ENCODE measurements around the gene SETDB1.
A peak's percentile ranks its signal among the peaks of the same experiment; 100 is the strongest.

Gene SETDB1

GRCh38 chr1:150974580-150975478, 48.7 kb downstream of the SETDB1 start, which contains the start of gene CERS2:
Gene CERS2 (minus strand): TSS chr1:150974835. CDS start chr1:150969090, 5,745 bp downstream.
- peak; percentile 75 for DNase-seq (ENCODE audit: low spot score)
- Histone ChIP-seq H3K4me1 (ENCODE audit: insufficient read depth, poor library complexity, severe bottlenecking) (peaks cover 29% of the 10 kb centered on the region), H3K4me3 (ENCODE audit: severe bottlenecking) (peak within 1 kb of the TSS; percentile 100), H3K9me3 (ENCODE audit: severe bottlenecking) (no peaks in the 10 kb centered on the region), H3K36me3 (ENCODE audit: low read depth) (peaks cover 11% of the 10 kb centered on the region; the same call in 1 of the 2 replicates), H3K27ac (ENCODE audit: poor library complexity, severe bottlenecking) (peak within 1 kb of the TSS; percentile 79), H3K27me3 (ENCODE audit: insufficient read depth, poor library complexity, severe bottlenecking) (no peaks in the 10 kb centered on the region)
- TF ChIP-seq, protein P1, sequence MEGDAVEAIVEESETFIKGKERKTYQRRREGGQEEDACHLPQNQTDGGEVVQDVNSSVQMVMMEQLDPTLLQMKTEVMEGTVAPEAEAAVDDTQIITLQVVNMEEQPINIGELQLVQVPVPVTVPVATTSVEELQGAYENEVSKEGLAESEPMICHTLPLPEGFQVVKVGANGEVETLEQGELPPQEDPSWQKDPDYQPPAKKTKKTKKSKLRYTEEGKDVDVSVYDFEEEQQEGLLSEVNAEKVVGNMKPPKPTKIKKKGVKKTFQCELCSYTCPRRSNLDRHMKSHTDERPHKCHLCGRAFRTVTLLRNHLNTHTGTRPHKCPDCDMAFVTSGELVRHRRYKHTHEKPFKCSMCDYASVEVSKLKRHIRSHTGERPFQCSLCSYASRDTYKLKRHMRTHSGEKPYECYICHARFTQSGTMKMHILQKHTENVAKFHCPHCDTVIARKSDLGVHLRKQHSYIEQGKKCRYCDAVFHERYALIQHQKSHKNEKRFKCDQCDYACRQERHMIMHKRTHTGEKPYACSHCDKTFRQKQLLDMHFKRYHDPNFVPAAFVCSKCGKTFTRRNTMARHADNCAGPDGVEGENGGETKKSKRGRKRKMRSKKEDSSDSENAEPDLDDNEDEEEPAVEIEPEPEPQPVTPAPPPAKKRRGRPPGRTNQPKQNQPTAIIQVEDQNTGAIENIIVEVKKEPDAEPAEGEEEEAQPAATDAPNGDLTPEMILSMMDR (IDR thresholded peaks at IDR 0.05; ENCODE audit: poor library complexity, severe bottlenecking) = no peak
- peak; percentile 63 for ATAC-seq (ENCODE audit: low read depth)

- no peaks in the 10 kb centered on the region for H3K27me3 ChIP-seq (ENCODE audit: insufficient read depth, poor library complexity, severe bottlenecking)
- peaks cover 9% of the 10 kb centered on the region; the same call in 1 of the 2 replicates for H3K36me3 ChIP-seq (ENCODE audit: low read depth)
- peaks cover 30% of the 10 kb centered on the region for H3K4me1 ChIP-seq (ENCODE audit: insufficient read depth, poor library complexity, severe bottlenecking)
- TF ChIP-seq, protein P1 (IDR thresholded peaks at IDR 0.05; ENCODE audit: poor library complexity, severe bottlenecking) = no peak
- no peak for DNase-seq (ENCODE audit: low spot score)
- no peaks in the 10 kb centered on the region for H3K9me3 ChIP-seq (ENCODE audit: severe bottlenecking)
- H3K4me3 ChIP-seq (ENCODE audit: severe bottlenecking) = no peak overlapping the region
- peak overlapping the region; percentile 83 for H3K27ac ChIP-seq (ENCODE audit: poor library complexity, severe bottlenecking)
- ATAC-seq (ENCODE audit: low read depth) = no peak
Measured at GRCh38 chr1:150976401-150976821, 50.2 kb downstream of the SETDB1 start.

DNA sequence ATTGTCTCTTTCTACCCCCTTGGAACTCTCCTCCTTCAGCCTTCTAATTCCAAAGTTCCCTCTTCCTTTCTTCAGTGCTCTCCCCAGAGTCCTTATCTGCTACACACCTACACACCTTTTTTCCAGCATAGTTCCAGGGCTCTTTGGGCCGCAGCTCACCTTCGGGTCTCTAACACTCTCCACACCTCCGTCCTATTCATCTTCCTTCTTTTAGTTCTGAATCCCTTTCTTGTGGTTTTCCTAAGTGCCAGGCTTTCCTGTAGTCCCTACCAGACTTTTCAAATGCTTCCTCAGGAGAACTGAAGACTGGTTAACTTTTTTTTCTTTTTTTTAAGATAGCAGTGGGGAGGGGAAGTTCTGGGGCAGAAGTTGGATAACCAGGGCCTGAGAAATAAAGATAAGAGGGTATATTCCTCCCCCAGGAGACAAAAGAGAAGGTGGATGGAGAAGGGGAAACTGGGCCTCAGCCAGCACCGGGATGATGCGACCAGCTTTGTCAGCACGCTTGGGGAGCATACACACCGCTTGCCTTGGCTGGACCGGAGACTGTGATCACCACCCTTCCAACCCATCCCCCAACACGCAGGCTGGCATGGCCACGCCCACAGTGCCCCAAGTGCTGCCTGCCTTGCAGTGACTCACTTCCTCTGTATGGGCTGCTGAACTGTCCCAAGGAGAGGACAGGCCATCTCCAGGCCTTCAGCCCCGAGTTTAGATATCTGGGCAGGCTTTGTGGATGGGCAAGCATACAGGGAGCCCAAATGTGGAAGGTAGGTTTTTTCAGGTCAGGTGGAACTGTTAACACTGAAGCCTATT, 50.9 kb downstream of the SETDB1 start:
- Histone ChIP-seq H3K4me1 (ENCODE audit: insufficient read depth, poor library complexity, severe bottlenecking) (peaks cover 29% of the 10 kb centered on the region), H3K9me3 (ENCODE audit: severe bottlenecking) (no peaks in the 10 kb centered on the region), H3K27me3 (ENCODE audit: insufficient read depth, poor library complexity, severe bottlenecking) (no peaks in the 10 kb centered on the region), H3K36me3 (ENCODE audit: low read depth) (peaks cover 8% of the 10 kb centered on the region; the same call in 1 of the 2 replicates), H3K27ac (ENCODE audit: poor library complexity, severe bottlenecking) (peak overlapping the region; percentile 83), H3K4me3 (ENCODE audit: severe bottlenecking) (no peak overlapping the region)
- DNase-seq (ENCODE audit: low spot score) (peak; percentile 89), ATAC-seq (ENCODE audit: low read depth) (peak; percentile 58)
- TF ChIP-seq, protein P1 (IDR thresholded peaks at IDR 0.05; ENCODE audit: poor library complexity, severe bottlenecking) = no peak

GRCh38 chr1:150979092-150980056, 53.2 kb downstream of the SETDB1 start:
- ATAC-seq (ENCODE audit: low read depth) = peak; percentile 49
- no peaks in the 10 kb centered on the region for H3K36me3 ChIP-seq (ENCODE audit: low read depth)
- peaks cover 23% of the 10 kb centered on the region for H3K4me1 ChIP-seq (ENCODE audit: insufficient read depth, poor library complexity, severe bottlenecking)
- no peak overlapping the region for H3K4me3 ChIP-seq (ENCODE audit: severe bottlenecking)
- peak overlapping the region; percentile 83 for H3K27ac ChIP-seq (ENCODE audit: poor library complexity, severe bottlenecking)
- H3K9me3 ChIP-seq (ENCODE audit: severe bottlenecking) = no peaks in the 10 kb centered on the region
- H3K27me3 ChIP-seq (ENCODE audit: insufficient read depth, poor library complexity, severe bottlenecking) = no peaks in the 10 kb centered on the region
- TF ChIP-seq, protein P1 (IDR thresholded peaks at IDR 0.05; ENCODE audit: poor library complexity, severe bottlenecking) = peak; percentile 99
- no peak for DNase-seq (ENCODE audit: low spot score)

All from RWPE2 (cell line).